Esophagus muscularis mucosa (tissue), 3 donors: ENCODE measurements around the gene ABCG2.

Experiments used
- CTCF ChIP-seq, 3 experiments: fragments of 200-600 bp in 2 of 3; fragments of 450-650 bp in 1 of 3; sonication (generic) in 2 of 3; IDR thresholded peaks; one replicate each; pipeline ENCODE4 v1.5.1; 2017 to 2019; ENCODE audit warnings: antibody characterized with exemption in 3 of 3, mild to moderate bottlenecking in 2 of 3, moderate library complexity in 1 of 3
- POLR2A ChIP-seq: fragments of 450-650 bp; IDR thresholded peaks from one replicate; pipeline ENCODE4 v1.6.1; 2017; ENCODE audit warnings: antibody characterized with exemption, moderate library complexity, mild to moderate bottlenecking, low read depth
- POLR2AphosphoS5 ChIP-seq, 2 donors: sonication (generic); formaldehyde crosslinking; IDR thresholded peaks; one replicate each; pipeline ENCODE4 v1.6.1; 2017; ENCODE audit warnings: antibody characterized with exemption in 2 of 2

- TF ChIP-seq POLR2A (no peak), CTCF (IDR thresholded peaks at IDR 0.05) (no peak), POLR2AphosphoS5 (IDR thresholded peaks at IDR 0.05) (no peak)
These were observed 67.1 kb downstream of the ABCG2 start for GRCh38 chr4:88091378-88091777.
